PC-9 (cell line): Measurements from ENCODE around the gene EMC6.
A peak's percentile ranks its signal among the peaks of the same experiment; 100 is the strongest.

Source experiments
- CTCF ChIP-seq: fragments of 200-600 bp; sonication (generic); conservative IDR thresholded peaks from 2 replicates; pipeline ENCODE4 v1.6.1; 2017; ENCODE audit warnings: mixed run types, antibody characterized with exemption, mild to moderate bottlenecking, moderate library complexity
- EZH2 ChIP-seq: fragments of 200-600 bp; sonication (generic); IDR thresholded peaks from 2 replicates; pipeline ENCODE4 v1.8.0; 2017; ENCODE audit warnings: antibody characterized with exemption, low read depth

- TF ChIP-seq CTCF (peak; percentile 94), EZH2 (no peak)
These were observed 14.5 kb downstream of the EMC6 start for GRCh38 chr17:3683054-3683511.
